Occipital lobe (tissue), 3 donors: ENCODE measurements around the gene KRTAP9-4. TPM values are rescaled to one million over a fixed set of nuclear protein-coding genes. Genes with fewer than 3 reads are reported as not detected.
"Not testable (repeated sequence)": the region's sequence is repeated elsewhere in the genome, so short reads cannot be mapped to it uniquely, and the experiment has no call there.

ENCODE experiments used
- DNase-seq: peaks from one replicate; lab custom pipeline; 2025; lab: John Stamatoyannopoulos, UW
- small RNA-seq: library from RNA; depleted of rRNA; stranded (forward); fragments of <200 nt; gene quantifications from one replicate; pipeline ENCODE3, GENCODE V24; 2014
- total RNA-seq: library from RNA; depleted of rRNA; stranded (reverse); fragments of >200 nt; gene quantifications from one replicate; pipeline ENCODE4 v1.2.3, GENCODE V29; 2014

The KRTAP9-4 gene
- total RNA-seq, 1 donor from 2014 or later, result not detected

- DNase-seq, result no peak
Observed at GRCh38 chr17:41264599-41264998, 15.1 kb downstream of the KRTAP9-4 start.

GRCh38 chr17:41265078-41265477, 15.6 kb downstream of the KRTAP9-4 start, which contains the start of gene KRTAP9-6:
TSS of gene KRTAP9-6 (plus strand) at chr17:41265378. CDS start at chr17:41265378, 0 bp downstream.
- DNase-seq, result no peak

- DNase-seq, result no peak
Observed at GRCh38 chr17:41267711-41268110, 18.2 kb downstream of the KRTAP9-4 start.

- not testable (repeated sequence) for DNase-seq
Observed at GRCh38 chr17:41271323-41271722, 21.8 kb downstream of the KRTAP9-4 start.

GRCh38 chr17:41271858-41272257, 22.4 kb downstream of the KRTAP9-4 start:
- DNase-seq, result no peak

- not testable (repeated sequence) for DNase-seq
Observed at GRCh38 chr17:41275648-41276190, 26.2 kb downstream of the KRTAP9-4 start, which contains the start of gene KRTAP9-7. TSS of gene KRTAP9-7 (plus strand) at chr17:41275698. CDS start at chr17:41275698, 0 bp downstream.

- DNase-seq, result no peak
Observed at GRCh38 chr17:41278176-41278955, 28.9 kb downstream of the KRTAP9-4 start.

GRCh38 chr17:41284043-41284442, 34.6 kb downstream of the KRTAP9-4 start:
- DNase-seq, result no peak

- no peak for DNase-seq
Observed at GRCh38 chr17:41284546-41284945, 35.1 kb downstream of the KRTAP9-4 start.

- DNase-seq, result no peak
Observed at GRCh38 chr17:41287050-41287449, 37.6 kb downstream of the KRTAP9-4 start.

- no peak for DNase-seq
Observed at GRCh38 chr17:41294016-41294415, 44.5 kb downstream of the KRTAP9-4 start.

GRCh38 chr17:41296846-41297245, 47.4 kb downstream of the KRTAP9-4 start:
- DNase-seq, result no peak

- DNase-seq, result no peak
Observed at GRCh38 chr17:41298458-41299135, 49.1 kb downstream of the KRTAP9-4 start.

Small RNA genes within 50 kb of the gene (small RNA-seq; reads per million reads assigned to genes)
- not detected for gene KRTAP9-10P

Other genes starting within 250 kb of the KRTAP9-4 start
- gene KRTAP3-2, start 249.8 kb upstream of the KRTAP9-4 start, total RNA-seq, result not detected
- gene KRTAP3-1, start 240.6 kb upstream of the KRTAP9-4 start, total RNA-seq, result not detected
- gene KRTAP1-5, start 222.5 kb upstream of the KRTAP9-4 start, total RNA-seq, result not detected
- gene KRTAP1-4, start 219.5 kb upstream of the KRTAP9-4 start, total RNA-seq, result not detected
- not detected for gene KRTAP1-3, start 214.8 kb upstream of the KRTAP9-4 start, total RNA-seq
- gene KRTAP1-1, start 208.2 kb upstream of the KRTAP9-4 start, total RNA-seq, result not detected
- not detected for gene KRTAP2-1, start 202.4 kb upstream of the KRTAP9-4 start, total RNA-seq
- gene KRTAP2-2, start 194.5 kb upstream of the KRTAP9-4 start, total RNA-seq, result not detected
- not detected for gene KRTAP2-3, start 189.6 kb upstream of the KRTAP9-4 start, total RNA-seq
- not detected for gene KRTAP2-4, start 183.8 kb upstream of the KRTAP9-4 start, total RNA-seq
- gene KRTAP4-7, start 165.5 kb upstream of the KRTAP9-4 start, total RNA-seq, result not detected
- not detected for gene KRTAP4-8, start 151.5 kb upstream of the KRTAP9-4 start, total RNA-seq
- not detected for gene KRTAP4-16, start 147.5 kb upstream of the KRTAP9-4 start, total RNA-seq
- not detected for gene KRTAP4-9, start 144.3 kb upstream of the KRTAP9-4 start, total RNA-seq
- not detected for gene KRTAP4-11, start 131.3 kb upstream of the KRTAP9-4 start, total RNA-seq
- gene KRTAP4-12, start 125.5 kb upstream of the KRTAP9-4 start, total RNA-seq, result not detected
- gene KRTAP4-6, start 109.1 kb upstream of the KRTAP9-4 start, total RNA-seq, result not detected
- not detected for gene KRTAP4-5, start 99.9 kb upstream of the KRTAP9-4 start, total RNA-seq
- not detected for gene KRTAP4-4, start 88.9 kb upstream of the KRTAP9-4 start, total RNA-seq
- not detected for gene KRTAP4-3, start 81.5 kb upstream of the KRTAP9-4 start, total RNA-seq
- not detected for gene KRTAP4-2, start 71.5 kb upstream of the KRTAP9-4 start, total RNA-seq
- not detected for gene KRTAP4-1, start 64.8 kb upstream of the KRTAP9-4 start, total RNA-seq
- not detected for gene KRTAP9-1, start 59.8 kb upstream of the KRTAP9-4 start, total RNA-seq
- not detected for gene KRTAP9-2, start 23.0 kb upstream of the KRTAP9-4 start, total RNA-seq
- not detected for gene KRTAP9-3, start 17.2 kb upstream of the KRTAP9-4 start, total RNA-seq
- not detected for gene KRTAP9-8, start 11.7 kb upstream of the KRTAP9-4 start, total RNA-seq
- not detected for gene KRTAP9-9, start 5.7 kb downstream of the KRTAP9-4 start, total RNA-seq
- not detected for gene KRTAP9-6, start 15.7 kb downstream of the KRTAP9-4 start, total RNA-seq
- not detected for gene KRTAP9-7, start 26.0 kb downstream of the KRTAP9-4 start, total RNA-seq
- gene KRTAP29-1, start 53.2 kb downstream of the KRTAP9-4 start, total RNA-seq, result not detected
- gene KRTAP16-1, start 59.6 kb downstream of the KRTAP9-4 start, total RNA-seq, result not detected
- not detected for gene KRTAP17-1, start 66.0 kb downstream of the KRTAP9-4 start, total RNA-seq
- not detected for gene KRT33A, start 101.1 kb downstream of the KRTAP9-4 start, total RNA-seq
- not detected for gene KRT33B, start 120.1 kb downstream of the KRTAP9-4 start, total RNA-seq
- gene KRT34, start 132.6 kb downstream of the KRTAP9-4 start, total RNA-seq, result 0.31 TPM
- 0.47 TPM for gene KRT31, start 147.9 kb downstream of the KRTAP9-4 start, total RNA-seq
- gene KRT37, start 174.9 kb downstream of the KRTAP9-4 start, total RNA-seq, result not detected
- not detected for gene KRT38, start 191.3 kb downstream of the KRTAP9-4 start, total RNA-seq
- gene KRT32, start 217.7 kb downstream of the KRTAP9-4 start, total RNA-seq, result not detected
- gene KRT35, start 231.5 kb downstream of the KRTAP9-4 start, total RNA-seq, result not detected
- gene KRT36, start 240.2 kb downstream of the KRTAP9-4 start, total RNA-seq, result not detected